ENCODE results near the gene ATP11A.

The ATP11A gene

GRCh38 chr13:112844879-112845278 is 155.0 kb downstream of the ATP11A start (continued):
- TF ChIP-seq ZSCAN5A (tag by site-specific recombination; IDR thresholded peaks at IDR 0.05) = no peak

- H3K36me3 ChIP-seq (ENCODE audit: control insufficient read depth in 2 of 2, insufficient read depth in 1 of 2, low read length in 2 of 2) = peaks cover 4 to 16% of the 10 kb centered on the region in 2 experiments; a peak in 2 of 3 replicates
- CTCF ChIA-PET = no interaction called here
These were observed 155.8 kb downstream of the ATP11A start for GRCh38 chr13:112845511-112846144.

More at GRCh38 chr13:112845511-112846144, 155.8 kb downstream of the ATP11A start:
- no peak overlapping the region for H3K4me3 ChIP-seq (ENCODE audit: low read depth, low read length)
- H3K9me3 ChIP-seq (ENCODE audit: control insufficient read depth, insufficient read depth, low read depth, low read length) = no peaks in the 10 kb centered on the region
- peaks cover 5% of the 10 kb centered on the region; the same call in 1 of the 2 replicates for H3K4me1 ChIP-seq (ENCODE audit: control insufficient read depth, insufficient read depth, low read length)
- POLR2A ChIA-PET = no interaction called here
- no peak overlapping the region for H3K27ac ChIP-seq (ENCODE audit: extremely low read depth, low read depth, low read length)
- TF ChIP-seq ZNF747 (tag by site-specific recombination; IDR thresholded peaks at IDR 0.05) = no peak
- no peak for TF ChIP-seq ZNF830 (tag by site-specific recombination; IDR thresholded peaks at IDR 0.05; ENCODE audit: low read depth)
- no peak for TF ChIP-seq ZNF670 (tag by site-specific recombination; IDR thresholded peaks at IDR 0.05; ENCODE audit: low read depth)
- TF ChIP-seq ZNF37A (tag by site-specific recombination; IDR thresholded peaks at IDR 0.05) = no peak
- TF ChIP-seq ZBTB26 (tag by site-specific recombination; optimal IDR thresholded peaks at IDR 0.05) = no peak
- TF ChIP-seq ZSCAN23 (tag by site-specific recombination; IDR thresholded peaks at IDR 0.05) = no peak
- TF ChIP-seq ZBTB1 (tag by site-specific recombination; IDR thresholded peaks at IDR 0.05) = no peak
- no peak for TF ChIP-seq TSHZ1 (tag by site-specific recombination; IDR thresholded peaks at IDR 0.05; ENCODE audit: borderline replicate concordance)
- TF ChIP-seq ZNF704 (tag by site-specific recombination; IDR thresholded peaks at IDR 0.05) = no peak
- TF ChIP-seq ZBTB48 (tag by site-specific recombination; IDR thresholded peaks at IDR 0.05) = no peak
- no peak for TF ChIP-seq ZBTB49 (tag by site-specific recombination; IDR thresholded peaks at IDR 0.05; ENCODE audit: low read depth)
- TF ChIP-seq ZNF157 (tag by site-specific recombination; IDR thresholded peaks at IDR 0.05) = no peak
- TF ChIP-seq, protein P1, sequence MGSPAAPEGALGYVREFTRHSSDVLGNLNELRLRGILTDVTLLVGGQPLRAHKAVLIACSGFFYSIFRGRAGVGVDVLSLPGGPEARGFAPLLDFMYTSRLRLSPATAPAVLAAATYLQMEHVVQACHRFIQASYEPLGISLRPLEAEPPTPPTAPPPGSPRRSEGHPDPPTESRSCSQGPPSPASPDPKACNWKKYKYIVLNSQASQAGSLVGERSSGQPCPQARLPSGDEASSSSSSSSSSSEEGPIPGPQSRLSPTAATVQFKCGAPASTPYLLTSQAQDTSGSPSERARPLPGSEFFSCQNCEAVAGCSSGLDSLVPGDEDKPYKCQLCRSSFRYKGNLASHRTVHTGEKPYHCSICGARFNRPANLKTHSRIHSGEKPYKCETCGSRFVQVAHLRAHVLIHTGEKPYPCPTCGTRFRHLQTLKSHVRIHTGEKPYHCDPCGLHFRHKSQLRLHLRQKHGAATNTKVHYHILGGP (tag by site-specific recombination; IDR thresholded peaks at IDR 0.05) = no peak
- TF ChIP-seq ZNF654 (tag by site-specific recombination; IDR thresholded peaks at IDR 0.05; ENCODE audit: low read depth) = no peak
- no peak for TF ChIP-seq GFI1B (tag by site-specific recombination; IDR thresholded peaks at IDR 0.05)
- no peak for TF ChIP-seq MEIS1 (CRISPR knock-in tag; IDR thresholded peaks at IDR 0.05; ENCODE audit: borderline replicate concordance)
- TF ChIP-seq SCRT1 (tag by site-specific recombination; IDR thresholded peaks at IDR 0.05; ENCODE audit: borderline replicate concordance) = no peak

Measured in HEK293 (cell line).